GM12878 (cell line): ENCODE data around the gene CEP78. TPM values are rescaled to one million over a fixed set of nuclear protein-coding genes. Genes with fewer than 3 reads are reported as not detected.

Source experiments
- EP300 ChIP-seq, 2 experiments: fragments of 150-350 bp in 1 of 2; IDR thresholded peaks; 2 replicates each; pipeline ENCODE4 v1.6.1; 2011 to 2012; ENCODE audit warnings: low read depth in 2 of 2, low read length in 2 of 2, borderline replicate concordance in 1 of 2, improper control_type of control experiment in 1 of 2, inconsistent platforms in 1 of 2; ENCODE audit not compliant: control insufficient read depth in 1 of 2
- HCFC1 ChIP-seq: fragments of 150-350 bp; IDR thresholded peaks from 2 replicates; pipeline ENCODE4 v1.6.1; 2014; ENCODE audit warnings: low read length
- MEF2B ChIP-seq: fragments of 450-650 bp; IDR thresholded peaks from 2 replicates; pipeline ENCODE4 v1.6.1; 2018; ENCODE audit warnings: mild to moderate bottlenecking, moderate library complexity; ENCODE audit not compliant: partially characterized antibody, poor library complexity, severe bottlenecking
- NR2C1 ChIP-seq: fragments of 450-650 bp; IDR thresholded peaks from 2 replicates; pipeline ENCODE4 v1.6.1; 2017; ENCODE audit warnings: antibody characterized with exemption, mild to moderate bottlenecking, moderate library complexity
- PRDM15 ChIP-seq: fragments of 450-650 bp; formaldehyde crosslinking; IDR thresholded peaks from 2 replicates; pipeline ENCODE4 v1.4.0; 2020; ENCODE audit warnings: mild to moderate bottlenecking, moderate library complexity
- RFX5 ChIP-seq: IDR thresholded peaks from 2 replicates; pipeline ENCODE4 v1.6.1; 2011; ENCODE audit warnings: low read depth, low read length, improper control_type of control experiment
- RUNX3 ChIP-seq: IDR thresholded peaks from 2 replicates; pipeline ENCODE4 v1.6.1; 2012; ENCODE audit warnings: low read length, inconsistent platforms
- SMAD5 ChIP-seq: IDR thresholded peaks from 2 replicates; pipeline ENCODE4 v1.6.1; 2016; ENCODE audit warnings: antibody characterized with exemption, low read depth
- ZBTB33 ChIP-seq: fragments of 450-650 bp; IDR thresholded peaks from 2 replicates; pipeline ENCODE4 v1.6.1; 2017; ENCODE audit warnings: mild to moderate bottlenecking
- ZBTB4 ChIP-seq: fragments of 450-650 bp; formaldehyde crosslinking; IDR thresholded peaks from 2 replicates; pipeline ENCODE4 v1.4.0; 2022; ENCODE audit warnings: mild to moderate bottlenecking, moderate library complexity
- ZNF622 ChIP-seq: fragments of 450-650 bp; IDR thresholded peaks from 2 replicates; pipeline ENCODE4 v1.6.1; 2017; ENCODE audit warnings: mild to moderate bottlenecking, inconsistent platforms
- ZSCAN29 ChIP-seq: fragments of 450-650 bp; IDR thresholded peaks from 2 replicates; pipeline ENCODE4 v1.6.1; 2017; ENCODE audit warnings: mild to moderate bottlenecking, moderate library complexity
- polyA plus RNA-seq, 11 experiments: library from polyadenylated mRNA; depleted of rRNA in 4 of 11; unstranded in 6 of 11; stranded (reverse) in 5 of 11; fragments of >200 nt; fragmentation: Nextera tagmentation in 4 of 11; fragmentation: Illumina TruSeq in 1 of 11; extraction: Ambion mirVana in 4 of 11; extraction: Trizol in 1 of 11; gene quantifications; 1 replicate in 1 of 11; 2 replicates in 10 of 11; pipeline versions ENCODE4 v1.2.1 to v1.2.3, GENCODE V29; 2011 to 2016; ENCODE audit warnings: inconsistent platforms in 2 of 11, missing spikeins in 2 of 11, low read depth in 1 of 11
- total RNA-seq, 4 experiments: library from RNA; depleted of rRNA in 3 of 4; stranded (reverse); fragments of >200 nt in 3 of 4; fragmentation: Illumina TruSeq in 1 of 4; extraction: Trizol in 1 of 4; gene quantifications; 2 replicates each; pipeline versions ENCODE4 v1.2.1 to v1.2.3, GENCODE V29; 2013 to 2021

CEP78 gene
- total and polyA plus RNA-seq, 10 of the 15 experiments (the other 5 are each of a cell fraction or from before 2014, with no cell fraction given), result 4.1 to 44.9 (median 27.9) TPM

GRCh38 chr9:78295177-78295575 is 59.3 kb downstream of the CEP78 start (continued):
- TF ChIP-seq PRDM15 (no peak), ZBTB33 (no peak), HCFC1 (no peak), MEF2B (no peak), ZSCAN29 (no peak), RFX5 (no peak), ZBTB4 (CRISPR knock-in tag) (no peak), RUNX3 (no peak), ZNF622 (no peak), SMAD5 (no peak), NR2C1 (no peak), EP300 (IDR thresholded peaks at IDR 0.05; ENCODE audit: borderline replicate concordance in 1 of 2, control insufficient read depth in 1 of 2, low read depth in 2 of 2, low read length in 2 of 2) (no peak)
- TF ChIP-seq, all 136 proteins: peak for 0
